A549 (cell line): ENCODE measurements around the gene TNFRSF1B. TPM values are rescaled to one million over a fixed set of nuclear protein-coding genes. Genes with fewer than 3 reads are reported as not detected.

Experiments used
- ATAC-seq, 2 experiments: fragments of 200-7000 bp in 1 of 2; fragments of >200 bp in 1 of 2; cut with Nextera tagmentation in 1 of 2; cut with Tn5 transposase in 1 of 2; 3 replicates each; pipeline versions ENCODE4 v1.8.0 to v1.9.1; 2018 to 2020; ENCODE audit warnings: mild to moderate bottlenecking in 1 of 2, moderate library complexity in 1 of 2
- CTCF ChIA-PET: fragments of 300-600 bp; sonication (Branson Sonifier 250); formaldehyde crosslinking; extraction: SDS; loops from one replicate; lab custom pipeline; 2021; ENCODE audit warnings: antibody characterized with exemption, inconsistent platforms; lab: Yijun Ruan, JAX
- POLR2A ChIA-PET: fragments of 350-600 bp; formaldehyde crosslinking; extraction: SDS; loops from one replicate; lab custom pipeline; 2021; ENCODE audit warnings: antibody characterized with exemption, inconsistent platforms; lab: Yijun Ruan, JAX
- DNase-seq, 2 experiments: peaks; one replicate each; pipeline versions ENCODE4 v3.0.0 to v3.0.0-alpha.2; 2011 to 2016; ENCODE audit warnings: low read depth in 1 of 2, low spot score in 1 of 2
- FAIRE-seq: peaks from 2 replicates; lab custom pipeline; 2011; peaks lifted over from hg19 to GRCh38; lab: Jason Lieb, UNC
- H3K27ac ChIP-seq, 2 experiments: fragments of >200 bp; sonication (Bioruptor Twin); formaldehyde crosslinking; 3 replicates each; pipeline ENCODE4 v1.5.1; 2016 to 2017
- H3K4me1 ChIP-seq: fragments of >200 bp; sonication (Bioruptor Twin); formaldehyde crosslinking; 3 replicates; pipeline ENCODE4 v1.6.1; 2016
- H3K4me2 ChIP-seq: fragments of >200 bp; sonication (Bioruptor Twin); formaldehyde crosslinking; 3 replicates; pipeline ENCODE4 v1.6.1; 2016
- H3K4me3 ChIP-seq: fragments of >200 bp; sonication (Bioruptor Twin); formaldehyde crosslinking; 3 replicates; pipeline ENCODE4 v1.5.1; 2016
- H3K9me3 ChIP-seq: fragments of >200 bp; sonication (Bioruptor Twin); formaldehyde crosslinking; 3 replicates; pipeline ENCODE4 v1.6.1; 2016
- CBX2 ChIP-seq: fragments of 200-600 bp; sonication (generic); IDR thresholded peaks from 2 replicates; pipeline ENCODE4 v1.6.1; 2016; ENCODE audit warnings: low read depth, mild to moderate bottlenecking, borderline replicate concordance
- CBX8 ChIP-seq: fragments of 200-600 bp; sonication (generic); IDR thresholded peaks from 2 replicates; pipeline ENCODE4 v1.6.1; 2016
- CTCF ChIP-seq: fragments of >200 bp; sonication (Bioruptor Twin); formaldehyde crosslinking; IDR thresholded peaks from 3 replicates; pipeline ENCODE4 v1.5.1; 2016
- ELK1 ChIP-seq: fragments of 150-350 bp; IDR thresholded peaks from 2 replicates; pipeline ENCODE4 v1.6.1; 2014; ENCODE audit warnings: low read depth, mild to moderate bottlenecking, low read length
- EP300 ChIP-seq, 2 experiments: fragments of >200 bp; sonication (Bioruptor Twin); formaldehyde crosslinking; IDR thresholded peaks; 2 replicates in 1 of 2; 3 replicates in 1 of 2; pipeline ENCODE4 v1.6.1; 2016 to 2017
- FOSB ChIP-seq: fragments of 250-450 bp; sonication (Bioruptor Pico); IDR thresholded peaks from 2 replicates; pipeline ENCODE4 v1.5.0; 2020; ENCODE audit warnings: mild to moderate bottlenecking, moderate library complexity
- GATA3 ChIP-seq: IDR thresholded peaks from 2 replicates; pipeline ENCODE4 v1.6.1; 2012; ENCODE audit warnings: borderline replicate concordance
- HDAC2 ChIP-seq: fragments of 200-600 bp; sonication (generic); IDR thresholded peaks from 2 replicates; pipeline ENCODE4 v1.6.1; 2016
- HOXB13 ChIP-seq: fragments of 250-450 bp; sonication (Bioruptor Pico); IDR thresholded peaks from 2 replicates; pipeline ENCODE4 v1.5.0; 2020; ENCODE audit warnings: low read depth, mild to moderate bottlenecking, moderate library complexity
- MAX ChIP-seq: IDR thresholded peaks from 2 replicates; pipeline ENCODE4 v1.6.1; 2012
- MYC ChIP-seq: IDR thresholded peaks from 2 replicates; pipeline ENCODE4 v1.6.1; 2012; ENCODE audit warnings: mild to moderate bottlenecking, inconsistent platforms, low read length, improper control_type of control experiment, borderline replicate concordance
- NFE2L2 ChIP-seq: fragments of 150-350 bp; conservative IDR thresholded peaks from 2 replicates; pipeline ENCODE4 v1.6.1; 2014; ENCODE audit warnings: low read length
- NR3C1 ChIP-seq: fragments of >200 bp; sonication (Bioruptor Twin); formaldehyde crosslinking; IDR thresholded peaks from 3 replicates; pipeline ENCODE4 v1.6.1; 2017
- PBX3 ChIP-seq: IDR thresholded peaks from 2 replicates; pipeline ENCODE4 v1.6.1; 2012
- PHF8 ChIP-seq: fragments of 200-600 bp; sonication (generic); IDR thresholded peaks from 2 replicates; pipeline ENCODE4 v1.6.1; 2016; ENCODE audit warnings: low read depth, mild to moderate bottlenecking, antibody characterized with exemption, moderate library complexity, borderline replicate concordance
- RAD21 ChIP-seq, 2 experiments: fragments of >200 bp in 1 of 2; sonication (Bioruptor Twin) in 1 of 2; formaldehyde crosslinking in 1 of 2; IDR thresholded peaks in 1 of 2; conservative IDR thresholded peaks in 1 of 2; 2 replicates in 1 of 2; 3 replicates in 1 of 2; pipeline ENCODE4 v1.6.1; 2012 to 2018; ENCODE audit warnings: inconsistent platforms in 1 of 2
- RARB ChIP-seq: fragments of 250-450 bp; sonication (Bioruptor Pico); IDR thresholded peaks from 2 replicates; pipeline ENCODE4 v1.8.0; 2021; ENCODE audit warnings: mild to moderate bottlenecking, moderate library complexity
- TFCP2L1 ChIP-seq: fragments of 250-450 bp; sonication (Bioruptor Pico); IDR thresholded peaks from 2 replicates; pipeline ENCODE4 v1.5.0; 2021; ENCODE audit warnings: mild to moderate bottlenecking
- TP53 ChIP-seq: fragments of 250-450 bp; sonication (Bioruptor Pico); IDR thresholded peaks from 2 replicates; pipeline ENCODE4 v1.5.0; 2021; ENCODE audit warnings: mild to moderate bottlenecking, moderate library complexity
- ZSCAN20 ChIP-seq: fragments of 250-450 bp; sonication (Bioruptor Pico); IDR thresholded peaks from 2 replicates; pipeline ENCODE4 v1.8.0; 2022; ENCODE audit warnings: mild to moderate bottlenecking, moderate library complexity
- WGBS: methylation state at CpG from one replicate; pipeline ENCODE4 v1.1.6; 2017; ENCODE audit errors: missing lambda C conversion rate; 5-methylcytosine and 5-hydroxymethylcytosine counted together
- polyA plus RNA-seq, 4 experiments: library from polyadenylated mRNA; depleted of rRNA in 3 of 4; stranded (reverse); fragments of >200 nt; fragmentation: RNase III in 1 of 4; extraction: RNeasy Plus Mini Kit Qiagen cat#74134 plus additional on column Dnase treatment in 1 of 4; gene quantifications; 2 replicates in 3 of 4; 3 replicates in 1 of 4; pipeline ENCODE4 v1.2.3, GENCODE V29; 2011 to 2017

The TNFRSF1B gene
- polyA plus RNA-seq, 2 of the 4 experiments (the other 2 are of a cell fraction), result 0.05 to 0.06 TPM

- no peak for TF ChIP-seq HOXB13
- TF ChIP-seq FOSB, result no peak
- TF ChIP-seq ELK1, result no peak
- no peak for TF ChIP-seq MYC
- TF ChIP-seq RARB (CRISPR knock-in tag), result no peak
- TF ChIP-seq NR3C1, result no peak
- TF ChIP-seq TP53, result no peak
- no peak for TF ChIP-seq CTCF
- no peak for TF ChIP-seq GATA3
- TF ChIP-seq HDAC2, result no peak
- TF ChIP-seq TFCP2L1 (CRISPR knock-in tag), result no peak
- no peak for TF ChIP-seq PHF8
- POLR2A ChIA-PET, result no interaction called here
- H3K4me2 ChIP-seq, result no peak overlapping the region
- FAIRE-seq (no peak), ATAC-seq (no peak), DNase-seq (no peak)
- H3K4me3 ChIP-seq, result no peak overlapping the region
- 54% methylated on average over 12 of the region's 12 CpGs for WGBS
- H3K9me3 ChIP-seq, result no peaks in the 10 kb centered on the region
- H3K4me1 ChIP-seq, result no peaks in the 10 kb centered on the region
- CTCF ChIA-PET, result interaction anchor here (0.7 to 3.7 kb wide), 4 partner anchors 21 to 444 kb away, joined by 3 to 24 read pairs (median 3); no protein-coding TSS in a partner anchor
- no peak overlapping the region for H3K27ac ChIP-seq
Measured at GRCh38 chr1:12215118-12215961, 48.5 kb downstream of the TNFRSF1B start.

- no peak for TF ChIP-seq ELK1
- TF ChIP-seq RAD21 (conservative IDR thresholded peaks at IDR 0.05 in 1 of 2, IDR thresholded peaks at IDR 0.05 in 1 of 2), result no peak
- no peak for TF ChIP-seq NFE2L2
- no peak for TF ChIP-seq ZSCAN20 (CRISPR knock-in tag)
- no peak for TF ChIP-seq PBX3
- TF ChIP-seq EP300 (IDR thresholded peaks at IDR 0.05), result no peak
- POLR2A ChIA-PET, result no interaction called here
- Histone ChIP-seq H3K4me2 (no peak overlapping the region), H3K27ac (no peak overlapping the region), H3K4me1 (no peaks in the 10 kb centered on the region), H3K4me3 (no peak overlapping the region), H3K9me3 (0 out of 3 replicates have a peak, but pooled peaks cover 5% of the 10 kb centered on the region)
- no peak for DNase-seq
- 48% methylated on average over 4 of the region's 4 CpGs for WGBS
- CTCF ChIA-PET, result interaction anchor here (2.0 to 3.8 kb wide), 3 partner anchors 10 to 95 kb away, joined by 10 to 17 read pairs (median 10); partner anchors contain the start of gene VPS13D
- FAIRE-seq, result no peak
- no peak for ATAC-seq
Measured at GRCh38 chr1:12219800-12220199, 53.0 kb downstream of the TNFRSF1B start.

GRCh38 chr1:12220890-12221289 is 54.1 kb downstream of the TNFRSF1B start:
- 0% methylated on average over 2 of the region's 2 CpGs for WGBS
- DNase-seq (no peak), ATAC-seq (no peak), FAIRE-seq (no peak)
- H3K9me3 ChIP-seq, result 0 out of 3 replicates have a peak, but pooled peaks cover 5% of the 10 kb centered on the region
- H3K4me2 ChIP-seq, result no peak overlapping the region
- H3K4me3 ChIP-seq, result no peak overlapping the region
- CTCF ChIA-PET, result interaction anchor here (0.8 to 3.8 kb wide), 6 partner anchors 9 to 96 kb away, joined by 3 to 17 read pairs (median 5); partner anchors contain the start of gene VPS13D
- POLR2A ChIA-PET, result no interaction called here
- H3K4me1 ChIP-seq, result no peaks in the 10 kb centered on the region
- TF ChIP-seq HDAC2, result no peak
- TF ChIP-seq MAX, result no peak
- no peak for TF ChIP-seq FOSB
- TF ChIP-seq CBX8, result no peak
- no peak for TF ChIP-seq CBX2
- H3K27ac ChIP-seq, result no peak overlapping the region
